ENCODE results near the gene MOV10L1. TPM values are rescaled to one million over a fixed set of nuclear protein-coding genes. Genes with fewer than 3 reads are reported as not detected.

Gene MOV10L1
- total RNA-seq, 4 donors from 2014 or later, result 0.33 to 1.5 (median 1.0) TPM

DNA sequence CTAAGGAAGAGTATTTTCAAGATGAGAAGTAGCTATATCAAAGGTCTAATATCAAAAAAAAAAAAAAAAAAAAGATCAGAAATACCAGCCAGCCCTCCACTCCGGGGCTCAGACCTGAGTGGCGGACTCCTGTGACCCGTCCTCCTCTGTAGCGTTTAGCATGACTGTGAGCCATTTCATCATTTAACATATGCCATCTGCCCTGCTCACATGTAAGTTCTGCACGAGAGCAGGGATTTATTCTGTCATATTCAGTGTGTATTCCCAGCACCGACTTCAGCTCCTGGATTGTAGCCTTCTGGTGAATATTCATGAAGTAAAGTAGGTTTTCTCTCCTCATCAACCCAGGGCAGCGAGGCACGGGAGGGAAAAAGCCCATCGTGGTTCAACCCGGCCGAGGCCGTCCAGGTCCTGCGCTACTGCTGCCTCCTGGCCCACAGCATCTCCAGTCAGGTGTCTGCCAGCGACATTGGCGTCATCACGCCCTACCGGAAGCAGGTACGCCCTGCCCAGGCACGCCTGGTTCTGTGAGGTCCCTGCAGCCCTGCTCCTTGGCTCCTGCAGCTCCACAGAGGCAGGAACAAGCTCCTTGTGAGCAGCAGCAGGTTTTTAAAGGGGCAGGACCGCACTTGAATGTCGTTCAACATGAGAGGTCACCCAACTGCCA lies 68.0 kb downstream of the MOV10L1 start:
- Histone ChIP-seq H3K27me3 (no peaks in the 10 kb centered on the region), H3K4me3 (replicated peaks in 1 of 3) (no peak overlapping the region), H3K36me3 (no peaks in the 10 kb centered on the region), H3K4me1 (peaks cover 4 to 8% of the 10 kb centered on the region in 2 donors), H3K9me3 (no peaks in the 10 kb centered on the region), H3K27ac (peak overlapping the region in 2 of 3 donors; percentile 3 to 58)
- DNase-seq, result peak; percentile 92 to 93
- intact Hi-C loops (cut with DNase I), result no loop called here
- TF ChIP-seq, protein P1, sequence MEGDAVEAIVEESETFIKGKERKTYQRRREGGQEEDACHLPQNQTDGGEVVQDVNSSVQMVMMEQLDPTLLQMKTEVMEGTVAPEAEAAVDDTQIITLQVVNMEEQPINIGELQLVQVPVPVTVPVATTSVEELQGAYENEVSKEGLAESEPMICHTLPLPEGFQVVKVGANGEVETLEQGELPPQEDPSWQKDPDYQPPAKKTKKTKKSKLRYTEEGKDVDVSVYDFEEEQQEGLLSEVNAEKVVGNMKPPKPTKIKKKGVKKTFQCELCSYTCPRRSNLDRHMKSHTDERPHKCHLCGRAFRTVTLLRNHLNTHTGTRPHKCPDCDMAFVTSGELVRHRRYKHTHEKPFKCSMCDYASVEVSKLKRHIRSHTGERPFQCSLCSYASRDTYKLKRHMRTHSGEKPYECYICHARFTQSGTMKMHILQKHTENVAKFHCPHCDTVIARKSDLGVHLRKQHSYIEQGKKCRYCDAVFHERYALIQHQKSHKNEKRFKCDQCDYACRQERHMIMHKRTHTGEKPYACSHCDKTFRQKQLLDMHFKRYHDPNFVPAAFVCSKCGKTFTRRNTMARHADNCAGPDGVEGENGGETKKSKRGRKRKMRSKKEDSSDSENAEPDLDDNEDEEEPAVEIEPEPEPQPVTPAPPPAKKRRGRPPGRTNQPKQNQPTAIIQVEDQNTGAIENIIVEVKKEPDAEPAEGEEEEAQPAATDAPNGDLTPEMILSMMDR (IDR thresholded peaks at IDR 0.05), result no peak
- TF ChIP-seq POLR2A (IDR thresholded peaks at IDR 0.05), result peak in 1 of 2 donors; percentile 67
- 45 to 48% methylated on average over 10 to 20 of the region's 21 CpGs for WGBS, 2 donors

DNA sequence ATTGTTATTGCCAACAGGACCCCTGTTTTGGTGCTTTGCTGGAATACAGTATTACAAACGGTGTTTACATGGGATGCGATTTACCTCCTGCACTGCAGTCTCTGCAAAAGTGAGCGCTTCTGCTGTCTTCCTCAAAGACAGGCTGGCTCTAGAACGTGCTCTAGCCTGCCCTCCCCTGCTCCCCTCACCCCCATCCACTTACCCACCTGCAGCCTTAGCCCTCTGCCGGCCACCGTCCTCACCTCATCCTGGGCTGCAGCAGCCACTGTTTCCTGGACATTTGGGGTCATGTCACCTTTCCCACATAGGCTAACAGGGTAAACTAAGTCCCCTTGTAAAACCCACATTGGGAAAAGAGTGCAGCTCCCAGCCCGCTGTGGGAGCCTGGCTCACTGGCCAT lies 71.1 kb downstream of the MOV10L1 start:
- no peak for TF ChIP-seq POLR2A (IDR thresholded peaks at IDR 0.05)
- TF ChIP-seq, protein P1 (IDR thresholded peaks at IDR 0.05), result no peak
- Histone ChIP-seq H3K4me1 (peaks cover 4 to 8% of the 10 kb centered on the region in 2 donors), H3K4me3 (replicated peaks in 1 of 3) (no peak overlapping the region), H3K27me3 (no peaks in the 10 kb centered on the region), H3K36me3 (no peaks in the 10 kb centered on the region), H3K9me3 (no peaks in the 10 kb centered on the region), H3K27ac (no peak overlapping the region)
- 89% methylated on average over 6 to 7 of the region's 7 CpGs for WGBS, 2 donors
- intact Hi-C loops (cut with DNase I), result no loop called here
- DNase-seq, result no peak

DNA sequence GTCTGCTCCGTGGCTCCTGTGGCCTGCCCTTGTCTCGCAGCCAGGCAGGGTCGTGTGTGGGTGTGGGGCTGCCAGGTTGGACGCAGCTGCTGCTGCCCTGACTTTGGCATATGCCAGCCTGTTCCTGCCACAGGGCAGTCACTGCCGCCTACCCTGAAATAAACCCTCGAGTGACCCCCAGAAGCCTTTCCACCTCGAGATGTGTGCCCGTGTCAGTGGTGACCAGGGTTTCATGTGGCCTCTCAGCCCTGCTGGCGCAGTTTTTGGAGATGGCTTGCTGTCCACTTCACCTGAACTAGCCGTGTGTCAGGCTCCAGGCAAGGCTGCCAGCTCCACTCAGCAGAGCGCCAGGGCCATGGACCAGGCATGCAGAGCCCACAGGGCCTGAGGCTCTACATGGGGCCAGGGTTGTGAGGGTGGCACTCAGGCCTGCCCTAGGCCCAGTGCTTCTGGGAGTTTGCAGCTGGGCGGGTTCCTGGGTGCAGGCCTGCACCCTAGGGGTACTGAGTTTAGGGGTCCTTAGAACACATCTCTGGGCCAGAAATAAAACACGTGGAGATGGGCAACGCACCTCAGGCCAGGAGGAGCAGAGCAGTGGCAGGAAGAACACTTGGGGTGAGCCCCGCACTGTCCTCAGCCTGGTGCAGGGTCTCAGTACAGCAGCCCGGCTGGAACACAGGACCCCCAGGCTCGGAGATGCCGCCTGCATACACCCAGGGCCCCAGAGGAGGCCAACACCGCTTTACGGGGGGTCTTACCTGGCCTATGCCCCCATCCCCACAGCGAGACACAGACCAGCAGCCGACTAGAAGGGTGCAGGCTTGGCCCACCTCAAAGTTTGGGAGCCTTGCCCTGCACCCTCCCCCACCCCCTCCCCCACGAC lies 71.9 kb downstream of the MOV10L1 start:
- no peak for TF ChIP-seq POLR2A (IDR thresholded peaks at IDR 0.05)
- TF ChIP-seq, protein P1 (IDR thresholded peaks at IDR 0.05), result no peak
- Histone ChIP-seq H3K36me3 (no peaks in the 10 kb centered on the region), H3K9me3 (no peaks in the 10 kb centered on the region), H3K4me1 (peaks cover 4 to 8% of the 10 kb centered on the region in 2 donors), H3K27ac (no peak overlapping the region), H3K4me3 (replicated peaks in 1 of 3) (no peak overlapping the region), H3K27me3 (no peaks in the 10 kb centered on the region)
- intact Hi-C loops (cut with DNase I), result no loop called here
- 78 to 96% methylated on average over 5 to 8 of the region's 23 CpGs for WGBS, 2 donors
- DNase-seq, result no peak

DNA sequence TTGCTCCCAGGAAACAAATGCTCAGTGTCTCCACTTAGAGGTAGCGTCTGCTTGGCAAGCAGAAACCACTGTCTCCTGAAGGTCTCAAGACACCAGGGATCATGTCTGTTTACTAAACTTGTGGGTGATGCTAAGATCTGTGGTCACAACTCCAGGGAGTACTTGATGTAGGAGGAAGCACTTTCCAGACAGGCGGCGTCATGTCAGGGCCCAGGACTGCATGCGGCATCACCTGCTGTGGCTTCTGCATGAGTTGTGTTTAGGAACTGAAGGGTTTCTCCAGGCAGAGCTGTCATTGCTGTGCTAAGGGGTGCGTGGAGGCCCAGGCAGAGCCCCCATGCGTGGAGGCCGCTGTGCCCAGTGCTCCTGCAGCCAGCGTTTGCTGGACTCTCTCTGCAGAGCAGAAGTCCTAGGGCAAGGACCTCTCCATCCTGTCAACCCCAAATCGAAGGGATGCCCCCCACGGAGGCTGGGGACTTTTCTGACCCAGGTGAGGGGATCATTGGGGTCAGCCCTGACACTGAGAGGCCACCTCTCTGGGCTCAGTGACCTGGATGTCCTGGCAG lies 72.7 kb downstream of the MOV10L1 start:
- DNase-seq, result no peak
- 81 to 84% methylated on average over 5 to 8 of the region's 10 CpGs for WGBS, 2 donors
- intact Hi-C loops (cut with DNase I), result no loop called here
- peaks cover 4 to 8% of the 10 kb centered on the region in 2 donors for H3K4me1 ChIP-seq
- no peak for TF ChIP-seq POLR2A (IDR thresholded peaks at IDR 0.05)
- TF ChIP-seq, protein P1 (IDR thresholded peaks at IDR 0.05), result no peak
- no peak overlapping the region for H3K4me3 ChIP-seq (replicated peaks in 1 of 3)
- H3K9me3 ChIP-seq, result no peaks in the 10 kb centered on the region
- H3K27me3 ChIP-seq, result no peaks in the 10 kb centered on the region
- H3K36me3 ChIP-seq, result no peaks in the 10 kb centered on the region
- H3K27ac ChIP-seq, result no peak overlapping the region

Data from thyroid gland (tissue), 4 donors.